Suprapubic skin (tissue), 4 donors: ENCODE results near the gene TNIP1. TPM values are rescaled to one million over a fixed set of nuclear protein-coding genes. Genes with fewer than 3 reads are reported as not detected.

ENCODE experiments used
- DNase-seq, 2 donors: peaks; one replicate each; pipeline ENCODE4 v3.0.0-alpha.2; 2019; ENCODE audit warnings: low spot score in 2 of 2
- H3K27ac ChIP-seq: fragments of 200-600 bp; sonication (generic); one replicate; pipeline ENCODE4 v1.5.1; 2019
- H3K27me3 ChIP-seq: fragments of 200-600 bp; sonication (generic); one replicate; pipeline ENCODE4 v1.5.1; 2019
- H3K36me3 ChIP-seq: fragments of 200-600 bp; sonication (generic); one replicate; pipeline ENCODE4 v1.5.1; 2019
- H3K4me1 ChIP-seq: fragments of 200-600 bp; sonication (generic); one replicate; pipeline ENCODE4 v1.5.1; 2019
- H3K4me3 ChIP-seq: fragments of 200-600 bp; sonication (generic); one replicate; pipeline ENCODE4 v1.5.1; 2019; ENCODE audit warnings: mild to moderate bottlenecking
- H3K9me3 ChIP-seq: fragments of 200-600 bp; sonication (generic); one replicate; pipeline ENCODE4 v1.5.1; 2019
- EP300 ChIP-seq: sonication (generic); formaldehyde crosslinking; IDR thresholded peaks from one replicate; pipeline ENCODE4 v1.6.1; 2017; ENCODE audit warnings: antibody characterized with exemption
- POLR2A ChIP-seq, 2 donors: fragments of 450-650 bp; IDR thresholded peaks; one replicate each; pipeline ENCODE4 v1.6.1; 2017; ENCODE audit warnings: antibody characterized with exemption in 2 of 2, mild to moderate bottlenecking in 2 of 2, moderate library complexity in 2 of 2
- POLR2AphosphoS5 ChIP-seq, 3 donors: sonication (generic); formaldehyde crosslinking; IDR thresholded peaks; one replicate each; pipeline ENCODE4 v1.6.1; 2017; ENCODE audit warnings: antibody characterized with exemption in 3 of 3
- whole genome bisulfite sequencing: methylation state at CpG from one replicate; pipeline ENCODE4 v1.1.5; 2018; 5-methylcytosine and 5-hydroxymethylcytosine counted together
- total RNA-seq, 4 donors: library from RNA; depleted of rRNA; stranded (reverse); fragments of >200 nt; gene quantifications; one replicate each; pipeline ENCODE4 v1.1.0, GENCODE V29; 2016
- TF ChIP-seq, protein P1 (sequence below), 2 donors: fragments of 200-600 bp in 1 of 2; fragments of 450-650 bp in 1 of 2; sonication (generic) in 1 of 2; IDR thresholded peaks; one replicate each; pipeline ENCODE4 v1.5.1; 2016 to 2019; ENCODE audit warnings: antibody characterized with exemption in 2 of 2, mild to moderate bottlenecking in 1 of 2, moderate library complexity in 1 of 2

The TNIP1 gene
- total RNA-seq, 4 donors from 2014 or later: 47.5 to 94.7 (median 70.9) TPM

GRCh38 chr5:151047814-151048425 is 32.9 kb downstream of the TNIP1 start:
- H3K27ac ChIP-seq: no peak overlapping the region
- no peak for DNase-seq

DNA sequence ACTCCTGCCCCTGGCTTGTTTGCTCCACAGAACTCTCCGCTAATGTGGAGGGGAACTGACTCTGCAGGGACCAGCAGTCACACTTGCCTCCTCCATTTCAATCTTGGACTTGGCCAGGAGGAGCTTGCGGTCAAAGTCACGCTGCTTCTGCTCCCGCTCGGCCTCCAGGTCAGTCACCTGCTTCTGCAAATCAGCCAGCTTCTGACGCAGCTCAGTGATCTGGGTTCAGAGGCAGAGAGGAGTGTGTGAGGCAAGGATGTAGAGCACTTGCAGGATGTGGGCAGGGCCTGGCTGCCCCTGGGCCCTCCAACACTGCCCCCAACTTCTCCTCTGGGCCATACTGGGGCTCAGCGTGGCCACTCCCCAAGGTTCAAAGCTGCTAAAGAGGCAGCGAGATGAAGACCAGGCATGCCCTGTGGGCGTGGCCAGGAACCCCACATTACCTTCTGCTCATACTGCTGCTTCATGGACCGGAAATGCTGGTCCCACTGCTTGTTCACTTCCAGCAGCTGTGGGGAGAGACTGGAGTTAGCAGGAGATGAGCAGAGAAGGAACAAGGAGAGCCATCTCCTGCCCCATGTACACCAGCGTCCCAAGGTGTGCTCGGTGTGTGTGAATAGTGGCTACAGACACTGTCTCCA is 38.3 kb downstream of the TNIP1 start:
- Histone ChIP-seq H3K27me3 (no peaks in the 10 kb centered on the region), H3K27ac (peak overlapping the region; percentile 0), H3K36me3 (peaks cover 95% of the 10 kb centered on the region), H3K4me1 (peaks cover 33% of the 10 kb centered on the region), H3K4me3 (no peak overlapping the region), H3K9me3 (no peaks in the 10 kb centered on the region)
- no peak for DNase-seq
- TF ChIP-seq POLR2A (IDR thresholded peaks at IDR 0.05) (no peak), EP300 (no peak), POLR2AphosphoS5 (IDR thresholded peaks at IDR 0.05) (no peak)
- TF ChIP-seq, protein P1, sequence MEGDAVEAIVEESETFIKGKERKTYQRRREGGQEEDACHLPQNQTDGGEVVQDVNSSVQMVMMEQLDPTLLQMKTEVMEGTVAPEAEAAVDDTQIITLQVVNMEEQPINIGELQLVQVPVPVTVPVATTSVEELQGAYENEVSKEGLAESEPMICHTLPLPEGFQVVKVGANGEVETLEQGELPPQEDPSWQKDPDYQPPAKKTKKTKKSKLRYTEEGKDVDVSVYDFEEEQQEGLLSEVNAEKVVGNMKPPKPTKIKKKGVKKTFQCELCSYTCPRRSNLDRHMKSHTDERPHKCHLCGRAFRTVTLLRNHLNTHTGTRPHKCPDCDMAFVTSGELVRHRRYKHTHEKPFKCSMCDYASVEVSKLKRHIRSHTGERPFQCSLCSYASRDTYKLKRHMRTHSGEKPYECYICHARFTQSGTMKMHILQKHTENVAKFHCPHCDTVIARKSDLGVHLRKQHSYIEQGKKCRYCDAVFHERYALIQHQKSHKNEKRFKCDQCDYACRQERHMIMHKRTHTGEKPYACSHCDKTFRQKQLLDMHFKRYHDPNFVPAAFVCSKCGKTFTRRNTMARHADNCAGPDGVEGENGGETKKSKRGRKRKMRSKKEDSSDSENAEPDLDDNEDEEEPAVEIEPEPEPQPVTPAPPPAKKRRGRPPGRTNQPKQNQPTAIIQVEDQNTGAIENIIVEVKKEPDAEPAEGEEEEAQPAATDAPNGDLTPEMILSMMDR (IDR thresholded peaks at IDR 0.05): no peak
- WGBS: 95% methylated on average over 7 of the region's 12 CpGs

More at GRCh38 chr5:151047814-151048425, 32.9 kb downstream of the TNIP1 start:
- Histone ChIP-seq H3K27me3 (no peaks in the 10 kb centered on the region), H3K4me1 (no peaks in the 10 kb centered on the region), H3K4me3 (no peak overlapping the region), H3K9me3 (no peaks in the 10 kb centered on the region), H3K36me3 (peaks cover 91% of the 10 kb centered on the region)
- 72% methylated on average over 12 of the region's 13 CpGs for WGBS
- TF ChIP-seq EP300 (no peak), POLR2AphosphoS5 (IDR thresholded peaks at IDR 0.05) (no peak)
- TF ChIP-seq, protein P1 (IDR thresholded peaks at IDR 0.05): peak; percentile 71 to 80

GRCh38 chr5:151041577-151042268 is 39.1 kb downstream of the TNIP1 start:
- no peak for DNase-seq
- 67% methylated on average over 11 of the region's 11 CpGs for WGBS
- Histone ChIP-seq H3K36me3 (peaks cover 96% of the 10 kb centered on the region), H3K4me3 (no peak overlapping the region), H3K4me1 (peaks cover 39% of the 10 kb centered on the region), H3K9me3 (no peaks in the 10 kb centered on the region), H3K27ac (peak overlapping the region; percentile 45), H3K27me3 (no peaks in the 10 kb centered on the region)
- TF ChIP-seq EP300: no peak
- no peak for TF ChIP-seq POLR2AphosphoS5 (IDR thresholded peaks at IDR 0.05)
- no peak for TF ChIP-seq POLR2A (IDR thresholded peaks at IDR 0.05)
- TF ChIP-seq, protein P1 (IDR thresholded peaks at IDR 0.05): no peak

- Histone ChIP-seq H3K27me3 (no peaks in the 10 kb centered on the region), H3K9me3 (no peaks in the 10 kb centered on the region), H3K4me3 (no peak overlapping the region), H3K36me3 (peaks cover 96% of the 10 kb centered on the region), H3K27ac (peak overlapping the region; percentile 82), H3K4me1 (peaks cover 39% of the 10 kb centered on the region)
- WGBS: 78% methylated on average over 8 of the region's 8 CpGs
- TF ChIP-seq POLR2A (IDR thresholded peaks at IDR 0.05) (no peak), EP300 (no peak), POLR2AphosphoS5 (IDR thresholded peaks at IDR 0.05) (no peak)
- TF ChIP-seq, protein P1 (IDR thresholded peaks at IDR 0.05): no peak
- no peak for DNase-seq
Measured at GRCh38 chr5:151040211-151040747, 40.6 kb downstream of the TNIP1 start.

DNA sequence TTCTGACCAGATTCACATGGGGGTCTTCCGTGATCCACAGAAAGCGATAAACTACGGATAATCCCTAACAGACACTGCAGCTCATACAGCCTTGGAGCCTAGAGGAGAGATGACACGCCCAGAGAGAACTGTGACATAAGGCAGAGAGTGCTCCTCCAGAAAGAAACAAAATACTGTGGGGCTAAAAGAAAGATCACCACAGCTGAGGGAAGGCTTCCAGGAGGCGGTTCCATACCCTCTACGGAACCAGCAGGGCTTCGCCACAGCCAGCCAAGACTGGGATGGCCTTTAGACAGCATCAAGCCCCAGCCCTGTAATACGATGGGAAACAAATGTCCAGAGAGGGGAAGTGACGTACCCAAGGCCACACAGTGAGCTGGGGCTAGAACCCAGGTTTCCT is 41.2 kb downstream of the TNIP1 start:
- H3K27me3 ChIP-seq: no peaks in the 10 kb centered on the region
- H3K4me1 ChIP-seq: peaks cover 39% of the 10 kb centered on the region
- TF ChIP-seq, protein P1 (IDR thresholded peaks at IDR 0.05): no peak
- no peak for TF ChIP-seq EP300
- TF ChIP-seq POLR2A (IDR thresholded peaks at IDR 0.05): no peak
- TF ChIP-seq POLR2AphosphoS5 (IDR thresholded peaks at IDR 0.05): no peak
- 84% methylated on average over 9 of the region's 9 CpGs for WGBS
- no peak for DNase-seq
- peaks cover 96% of the 10 kb centered on the region for H3K36me3 ChIP-seq
- no peak overlapping the region for H3K4me3 ChIP-seq
- no peaks in the 10 kb centered on the region for H3K9me3 ChIP-seq
- H3K27ac ChIP-seq: peak overlapping the region; percentile 82
